ENCODE measurements around the gene AFP. TPM values are rescaled to one million over a fixed set of nuclear protein-coding genes. Genes with fewer than 3 reads are reported as not detected.
A peak's percentile ranks its signal among the peaks of the same experiment; 100 is the strongest.

Gene AFP
- total RNA-seq, 1 experiment from 2014 or later, result 0.40 TPM

GRCh38 chr4:73407227-73407673 lies 28.8 kb upstream of the AFP start:
- H3K4me1 ChIP-seq (ENCODE audit: insufficient read depth, low read length), result no peaks in the 10 kb centered on the region
- H3K9me2 ChIP-seq (replicated peaks; ENCODE audit: low read length), result no peaks in the 10 kb centered on the region
- no peaks in the 10 kb centered on the region for H3F3A ChIP-seq (ENCODE audit: low read length, unreplicated experiment)
- no peaks in the 10 kb centered on the region for H3K79me2 ChIP-seq (ENCODE audit: low read length)
- POLR2A ChIA-PET (ENCODE audit: unreplicated experiment), result no interaction called here
- CTCF ChIA-PET, result no interaction called here
- peaks cover 53% of the 10 kb centered on the region for H3K27me3 ChIP-seq (ENCODE audit: low read length)
- no peaks in the 10 kb centered on the region for H4K20me1 ChIP-seq (ENCODE audit: low read length)
- no TSS peak for BruUV-seq (replicated peaks)
- no peaks in the 10 kb centered on the region for H3K9me3 ChIP-seq (ENCODE audit: low read length)
- no peak overlapping the region for H3K9ac ChIP-seq (ENCODE audit: low read length)
- no peaks in the 10 kb centered on the region for H3K36me3 ChIP-seq (ENCODE audit: low read depth, low read length)
- TF ChIP-seq EZH2 (IDR thresholded peaks at IDR 0.05; ENCODE audit: low read length, unreplicated experiment) (no peak), CTCF (conservative IDR thresholded peaks at IDR 0.05; ENCODE audit: low read depth, low read length) (no peak), EZH2phosphoT487 (IDR thresholded peaks at IDR 0.05; ENCODE audit: borderline replicate concordance, low read length) (no peak)
- no peak overlapping the region for H3K4me2 ChIP-seq (ENCODE audit: low read length)
- DNase-seq, result no peak
- H3K4me3 ChIP-seq (ENCODE audit: low read length), result no peak overlapping the region
- H3K27ac ChIP-seq (ENCODE audit: low read length), result no peak overlapping the region
- intact Hi-C loops (cut with micrococcal nuclease), result no loop called here
- ATAC-seq, result no peak
- H2AFZ ChIP-seq (ENCODE audit: low read length), result no peak overlapping the region

- TF ChIP-seq EZH2 (IDR thresholded peaks at IDR 0.05; ENCODE audit: low read length, unreplicated experiment) (no peak), CTCF (conservative IDR thresholded peaks at IDR 0.05; ENCODE audit: low read depth, low read length) (no peak), EZH2phosphoT487 (IDR thresholded peaks at IDR 0.05; ENCODE audit: borderline replicate concordance, low read length) (no peak)
- Histone ChIP-seq H3K4me3 (ENCODE audit: low read length) (no peak overlapping the region), H3K9me3 (ENCODE audit: low read length) (no peaks in the 10 kb centered on the region), H3K4me1 (ENCODE audit: insufficient read depth, low read length) (no peaks in the 10 kb centered on the region), H3K79me2 (ENCODE audit: low read length) (no peaks in the 10 kb centered on the region), H3K36me3 (ENCODE audit: low read depth, low read length) (no peaks in the 10 kb centered on the region), H4K20me1 (ENCODE audit: low read length) (no peaks in the 10 kb centered on the region), H3K27me3 (ENCODE audit: low read length) (peaks cover 59% of the 10 kb centered on the region), H3K4me2 (ENCODE audit: low read length) (no peak overlapping the region), H3K9me2 (replicated peaks; ENCODE audit: low read length) (no peaks in the 10 kb centered on the region), H3K9ac (ENCODE audit: low read length) (no peak overlapping the region), H2AFZ (ENCODE audit: low read length) (no peak overlapping the region), H3F3A (ENCODE audit: low read length, unreplicated experiment) (no peaks in the 10 kb centered on the region), H3K27ac (ENCODE audit: low read length) (no peak overlapping the region)
- no TSS peak for BruUV-seq (replicated peaks)
- DNase-seq (no peak), ATAC-seq (no peak)
- intact Hi-C loops (cut with micrococcal nuclease), result no loop called here
- CTCF ChIA-PET, result no interaction called here
- POLR2A ChIA-PET (ENCODE audit: unreplicated experiment), result no interaction called here
These were observed 27.7 kb upstream of the AFP start for GRCh38 chr4:73408181-73408867.

GRCh38 chr4:73409012-73409862 lies 26.8 kb upstream of the AFP start:
- Histone ChIP-seq H3K4me2 (ENCODE audit: low read length) (no peak overlapping the region), H3K9me2 (replicated peaks; ENCODE audit: low read length) (no peaks in the 10 kb centered on the region), H3K79me2 (ENCODE audit: low read length) (no peaks in the 10 kb centered on the region), H3K9me3 (ENCODE audit: low read length) (no peaks in the 10 kb centered on the region), H3K27me3 (ENCODE audit: low read length) (peaks cover 59% of the 10 kb centered on the region), H2AFZ (ENCODE audit: low read length) (no peak overlapping the region), H3K9ac (ENCODE audit: low read length) (no peak overlapping the region), H3K4me1 (ENCODE audit: insufficient read depth, low read length) (no peaks in the 10 kb centered on the region), H4K20me1 (ENCODE audit: low read length) (no peaks in the 10 kb centered on the region), H3K4me3 (ENCODE audit: low read length) (no peak overlapping the region), H3K36me3 (ENCODE audit: low read depth, low read length) (no peaks in the 10 kb centered on the region), H3K27ac (ENCODE audit: low read length) (no peak overlapping the region), H3F3A (ENCODE audit: low read length, unreplicated experiment) (no peaks in the 10 kb centered on the region)
- POLR2A ChIA-PET (ENCODE audit: unreplicated experiment), result no interaction called here
- CTCF ChIA-PET, result no interaction called here
- BruUV-seq (replicated peaks), result no TSS peak
- TF ChIP-seq CTCF (conservative IDR thresholded peaks at IDR 0.05; ENCODE audit: low read depth, low read length) (no peak), EZH2phosphoT487 (IDR thresholded peaks at IDR 0.05; ENCODE audit: borderline replicate concordance, low read length) (0 out of 2 replicates have a peak, but pooled peaks have one; percentile 23)
- no peak for ATAC-seq
- intact Hi-C loops (cut with micrococcal nuclease), result no loop called here
- no peak for DNase-seq

All from PC-3 (cell line).